HEK293 (cell line): ENCODE results near the gene SP9.

Experiments
- CTCF ChIA-PET: fragments of 350-600 bp; formaldehyde crosslinking; extraction: SDS; loops from one replicate; lab custom pipeline; 2021; ENCODE audit warnings: antibody characterized with exemption; lab: Yijun Ruan, JAX
- POLR2A ChIA-PET: fragments of 300-600 bp; formaldehyde crosslinking; extraction: SDS; loops from one replicate; lab custom pipeline; 2020; ENCODE audit warnings: antibody characterized with exemption, inconsistent platforms; lab: Yijun Ruan, JAX
- H3K27ac ChIP-seq: fragments of 200-500 bp; sonication (Bioruptor generic); 2 replicates; pipeline ENCODE4 v1.5.1; 2014; ENCODE audit warnings: low read depth, low read length, control low read depth, inconsistent platforms; ENCODE audit errors: extremely low read depth
- H3K36me3 ChIP-seq, 2 experiments: fragments of 200-500 bp in 1 of 2; sonication (Bioruptor generic) in 1 of 2; 1 replicate in 1 of 2; 2 replicates in 1 of 2; pipeline ENCODE4 v1.5.1; 2014 to 2017; ENCODE audit warnings: inconsistent platforms in 2 of 2, low read length in 2 of 2; ENCODE audit not compliant: control insufficient read depth in 2 of 2, insufficient read depth in 1 of 2
- H3K4me1 ChIP-seq: fragments of 200-500 bp; sonication (Bioruptor generic); 2 replicates; pipeline ENCODE4 v1.5.1; 2014; ENCODE audit warnings: mild to moderate bottlenecking, low read length, inconsistent platforms; ENCODE audit not compliant: control insufficient read depth, insufficient read depth
- H3K4me3 ChIP-seq: 2 replicates; pipeline ENCODE4 v1.5.1; 2011; ENCODE audit warnings: low read depth, mild to moderate bottlenecking, control low read depth, low read length, moderate library complexity
- H3K9me3 ChIP-seq: fragments of 200-500 bp; sonication (Bioruptor generic); 2 replicates; pipeline ENCODE4 v1.5.1; 2014; ENCODE audit warnings: low read depth, low read length, inconsistent platforms; ENCODE audit not compliant: control insufficient read depth, insufficient read depth
- GFI1B ChIP-seq: fragments of 450-650 bp; formaldehyde crosslinking; IDR thresholded peaks from 2 replicates; pipeline ENCODE4 v1.5.1; 2016; ENCODE audit warnings: missing biosample characterization, missing genetic modification characterization
- GLIS2 ChIP-seq: fragments of 450-650 bp; formaldehyde crosslinking; IDR thresholded peaks from 2 replicates; pipeline ENCODE4 v1.5.1; 2016; ENCODE audit warnings: missing biosample characterization, missing genetic modification characterization
- IKZF3 ChIP-seq: fragments of 450-650 bp; IDR thresholded peaks from 2 replicates; pipeline ENCODE4 v1.5.0; 2018; ENCODE audit warnings: missing biosample characterization, mild to moderate bottlenecking, missing genetic modification characterization, moderate library complexity
- OSR2 ChIP-seq: fragments of 450-650 bp; formaldehyde crosslinking; IDR thresholded peaks from 2 replicates; pipeline ENCODE4 v1.5.1; 2016; ENCODE audit warnings: missing biosample characterization, missing genetic modification characterization
- PRDM10 ChIP-seq: fragments of 450-650 bp; formaldehyde crosslinking; IDR thresholded peaks from 2 replicates; pipeline ENCODE4 v1.5.1; 2016; ENCODE audit warnings: missing biosample characterization, missing genetic modification characterization
- SCRT2 ChIP-seq: fragments of 450-650 bp; formaldehyde crosslinking; IDR thresholded peaks from 2 replicates; pipeline ENCODE4 v1.5.1; 2016; ENCODE audit warnings: missing biosample characterization, missing genetic modification characterization
- SETDB1 ChIP-seq: IDR thresholded peaks from one replicate; pipeline ENCODE4 v1.6.1; 2017; ENCODE audit warnings: mild to moderate bottlenecking, low read length, moderate library complexity, mixed read lengths; ENCODE audit not compliant: insufficient read length
- SP2 ChIP-seq: fragments of 450-650 bp; formaldehyde crosslinking; IDR thresholded peaks from 2 replicates; pipeline ENCODE4 v1.5.1; 2016; ENCODE audit warnings: missing biosample characterization, missing genetic modification characterization
- TCF7L2 ChIP-seq: IDR thresholded peaks from 2 replicates; pipeline ENCODE4 v1.6.1; 2011; ENCODE audit warnings: low read depth, mild to moderate bottlenecking, inconsistent platforms, low read length, moderate library complexity, borderline replicate concordance
- TRIM28 ChIP-seq: IDR thresholded peaks from 2 replicates; pipeline ENCODE4 v1.6.1; 2011; ENCODE audit warnings: low read length, control low read depth, borderline replicate concordance
- YY1 ChIP-seq: fragments of 450-650 bp; formaldehyde crosslinking; IDR thresholded peaks from 2 replicates; pipeline ENCODE4 v1.5.1; 2018; ENCODE audit warnings: missing biosample characterization, missing genetic modification characterization
- ZBTB26 ChIP-seq: fragments of 450-650 bp; formaldehyde crosslinking; optimal IDR thresholded peaks from 2 replicates; pipeline ENCODE3; 2016; ENCODE audit warnings: missing biosample characterization, mild to moderate bottlenecking, missing genetic modification characterization
- ZBTB6 ChIP-seq: fragments of 450-650 bp; formaldehyde crosslinking; IDR thresholded peaks from 2 replicates; pipeline ENCODE4 v1.5.1; 2017; ENCODE audit warnings: missing biosample characterization, missing genetic modification characterization
- ZBTB7A ChIP-seq: fragments of 450-650 bp; formaldehyde crosslinking; IDR thresholded peaks from 2 replicates; pipeline ENCODE4 v1.5.1; 2016; ENCODE audit warnings: low read depth, missing biosample characterization, missing genetic modification characterization
- ZFP69B ChIP-seq: fragments of 450-650 bp; formaldehyde crosslinking; IDR thresholded peaks from 2 replicates; pipeline ENCODE4 v1.5.1; 2016; ENCODE audit warnings: missing biosample characterization, missing genetic modification characterization
- ZIC2 ChIP-seq: fragments of 450-650 bp; formaldehyde crosslinking; IDR thresholded peaks from 2 replicates; pipeline ENCODE4 v1.5.1; 2016; ENCODE audit warnings: missing biosample characterization, missing genetic modification characterization
- ZNF114 ChIP-seq: fragments of 450-650 bp; formaldehyde crosslinking; IDR thresholded peaks from 2 replicates; pipeline ENCODE4 v1.5.0; 2017; ENCODE audit warnings: missing biosample characterization, missing genetic modification characterization
- ZNF148 ChIP-seq: fragments of 450-650 bp; formaldehyde crosslinking; IDR thresholded peaks from 2 replicates; pipeline ENCODE4 v1.5.0; 2017; ENCODE audit warnings: missing biosample characterization, missing genetic modification characterization, borderline replicate concordance
- ZNF157 ChIP-seq: fragments of 450-650 bp; formaldehyde crosslinking; IDR thresholded peaks from 2 replicates; pipeline ENCODE4 v1.5.1; 2016; ENCODE audit warnings: missing biosample characterization, missing genetic modification characterization
- ZNF221 ChIP-seq: fragments of 450-650 bp; formaldehyde crosslinking; IDR thresholded peaks from 2 replicates; pipeline ENCODE4 v1.5.1; 2017; ENCODE audit warnings: missing biosample characterization, missing genetic modification characterization, borderline replicate concordance
- ZNF223 ChIP-seq: fragments of 450-650 bp; formaldehyde crosslinking; IDR thresholded peaks from 2 replicates; pipeline ENCODE4 v1.5.1; 2016; ENCODE audit warnings: missing biosample characterization, missing genetic modification characterization
- ZNF398 ChIP-seq: fragments of 450-650 bp; formaldehyde crosslinking; IDR thresholded peaks from 2 replicates; pipeline ENCODE4 v1.5.1; 2017; ENCODE audit warnings: missing biosample characterization, missing genetic modification characterization
- ZNF639 ChIP-seq: fragments of 450-650 bp; formaldehyde crosslinking; IDR thresholded peaks from 2 replicates; pipeline ENCODE4 v1.5.1; 2016; ENCODE audit warnings: missing biosample characterization, missing genetic modification characterization
- ZNF660 ChIP-seq: fragments of 450-650 bp; IDR thresholded peaks from 2 replicates; pipeline ENCODE4 v1.5.1; 2018; ENCODE audit warnings: missing biosample characterization, mild to moderate bottlenecking, missing genetic modification characterization
- ZNF792 ChIP-seq: fragments of 450-650 bp; formaldehyde crosslinking; IDR thresholded peaks from 2 replicates; pipeline ENCODE4 v1.5.1; 2016; ENCODE audit warnings: missing biosample characterization, missing genetic modification characterization
- ZSCAN4 ChIP-seq: fragments of 450-650 bp; formaldehyde crosslinking; IDR thresholded peaks from 2 replicates; pipeline ENCODE4 v1.5.1; 2017; ENCODE audit warnings: missing biosample characterization, missing genetic modification characterization

SP9 gene

GRCh38 chr2:174334781-174335251 is at the start of gene SP9:
Gene SP9 (plus strand): TSS chr2:174334954. CDS start chr2:174335093, 139 bp downstream.
- Histone ChIP-seq H3K9me3 (no peaks in the 10 kb centered on the region), H3K4me3 (peak within 1 kb of the TSS; percentile 79), H3K36me3 (no peaks in the 10 kb centered on the region), H3K4me1 (peaks cover 10% of the 10 kb centered on the region), H3K27ac (peak within 1 kb of the TSS; percentile 98)
- POLR2A ChIA-PET = interaction anchor here (0.6 kb wide), 1 partner anchor 669 kb away, joined by 3 read pairs; no protein-coding TSS in a partner anchor
- CTCF ChIA-PET = interaction anchor here (1.5 kb wide), 1 partner anchor 298 kb away, joined by 3 read pairs; no protein-coding TSS in a partner anchor
- TF ChIP-seq ZNF114 = no peak
- TF ChIP-seq TCF7L2 = peak; percentile 100
- TF ChIP-seq SP2 (tag by site-specific recombination) = peak; percentile 63
- no peak for TF ChIP-seq ZBTB7A (tag by site-specific recombination)
- no peak for TF ChIP-seq ZNF792 (tag by site-specific recombination)
- no peak for TF ChIP-seq ZNF157 (tag by site-specific recombination)
- TF ChIP-seq ZNF660 (tag by site-specific recombination) = 0 out of 2 replicates have a peak, but pooled peaks have one; percentile 26
- TF ChIP-seq GLIS2 = peak; percentile 52; the same call in 1 of the 2 replicates
- TF ChIP-seq ZNF148 (tag by site-specific recombination) = no peak
- TF ChIP-seq OSR2 = peak; percentile 67
- TF ChIP-seq GFI1B (tag by site-specific recombination) = no peak
- TF ChIP-seq TRIM28 = no peak
- no peak for TF ChIP-seq ZNF223
- TF ChIP-seq ZIC2 = peak; percentile 15; the same call in 1 of the 2 replicates
- TF ChIP-seq SCRT2 (tag by site-specific recombination) = peak; percentile 37; the same call in 1 of the 2 replicates
- no peak for TF ChIP-seq ZNF221 (tag by site-specific recombination)
- no peak for TF ChIP-seq ZNF398 (tag by site-specific recombination)
- no peak for TF ChIP-seq PRDM10 (tag by site-specific recombination)
- no peak for TF ChIP-seq ZFP69B (tag by site-specific recombination)
- TF ChIP-seq IKZF3 = peak; percentile 41; the same call in 1 of the 2 replicates
- TF ChIP-seq ZSCAN4 = no peak
- peak; percentile 18 for TF ChIP-seq SETDB1
- TF ChIP-seq ZBTB26 (tag by site-specific recombination) = peak; percentile 83
- TF ChIP-seq YY1 (tag by site-specific recombination) = no peak
- no peak for TF ChIP-seq ZNF639 (tag by site-specific recombination)
- TF ChIP-seq ZBTB6 = peak; percentile 86
